HG03378 (cell line): ENCODE data around the gene BOLA1.
"Not testable (repeated sequence)": the region's sequence is repeated elsewhere in the genome, so short reads cannot be mapped to it uniquely, and the experiment has no call there.

Source experiments
- ATAC-seq: cut with Tn5 transposase; IDR thresholded peaks from one replicate; pipeline ENCODE4 v1.9.1; 2021; ENCODE audit warnings: mild to moderate bottlenecking, moderate library complexity; ENCODE audit not compliant: unreplicated experiment

The BOLA1 gene, protein sequence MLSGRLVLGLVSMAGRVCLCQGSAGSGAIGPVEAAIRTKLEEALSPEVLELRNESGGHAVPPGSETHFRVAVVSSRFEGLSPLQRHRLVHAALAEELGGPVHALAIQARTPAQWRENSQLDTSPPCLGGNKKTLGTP

DNA sequence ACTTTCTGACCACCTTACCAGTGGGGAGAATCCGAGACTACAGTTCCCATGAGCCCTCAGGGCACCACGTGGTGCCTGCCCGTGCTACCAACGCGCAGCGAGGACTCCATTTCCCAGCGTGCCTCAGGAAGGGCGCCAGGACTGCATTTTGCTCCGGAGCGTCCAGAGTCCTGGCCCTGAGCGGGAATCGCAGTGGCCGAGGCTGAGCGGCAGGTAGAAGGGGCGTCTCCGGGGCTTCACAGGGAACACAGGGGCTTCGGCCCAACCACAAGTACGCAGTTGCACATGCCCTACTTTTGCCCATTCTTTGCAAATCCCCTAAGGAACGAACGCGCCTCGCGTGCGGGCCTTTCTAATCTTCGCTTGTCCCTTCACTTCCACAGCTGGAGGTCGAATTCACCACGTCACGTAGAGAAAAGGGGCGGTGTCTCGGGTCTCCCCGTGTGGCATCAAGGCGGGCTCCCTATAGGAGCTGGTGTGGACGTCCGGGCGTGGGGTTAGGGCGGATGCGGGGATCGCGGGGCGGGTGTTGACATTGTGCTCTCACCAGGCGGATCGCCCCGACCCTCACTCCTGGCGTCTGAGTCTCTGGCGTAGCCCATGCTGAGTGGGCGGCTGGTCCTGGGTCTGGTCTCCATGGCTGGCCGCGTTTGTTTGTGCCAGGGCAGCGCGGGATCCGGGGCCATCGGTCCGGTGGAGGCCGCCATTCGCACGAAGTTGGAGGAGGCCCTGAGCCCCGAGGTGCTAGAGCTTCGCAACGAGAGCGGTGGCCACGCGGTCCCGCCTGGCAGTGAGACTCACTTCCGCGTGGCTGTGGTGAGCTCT is at the start of gene BOLA1:
TSS of gene BOLA1 (plus strand) at position 109 of the 825 bp plus-strand sequence. CDS start at position 601, 492 bp downstream.
- peak; percentile 69 for ATAC-seq

DNA sequence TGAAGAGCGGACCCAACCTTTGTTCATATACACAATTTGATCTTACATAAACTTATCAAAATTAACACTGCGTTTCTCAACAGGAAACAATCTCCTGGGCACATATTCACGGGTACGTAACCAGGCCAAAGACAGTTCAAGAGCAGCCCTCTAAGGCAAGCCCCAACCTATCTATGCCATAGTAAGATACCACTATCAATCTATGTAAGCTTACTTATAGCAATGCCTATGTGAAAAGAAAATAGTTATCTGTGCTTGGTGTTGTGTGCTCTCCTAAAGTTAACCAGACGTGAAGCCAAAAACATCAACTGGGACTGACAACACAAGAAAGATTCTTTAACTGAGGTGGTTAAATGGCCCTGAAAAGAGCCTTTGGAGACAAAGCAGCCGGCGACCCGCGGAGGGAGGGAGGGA is 49.4 kb upstream of the BOLA1 start:
- no peak for ATAC-seq

DNA sequence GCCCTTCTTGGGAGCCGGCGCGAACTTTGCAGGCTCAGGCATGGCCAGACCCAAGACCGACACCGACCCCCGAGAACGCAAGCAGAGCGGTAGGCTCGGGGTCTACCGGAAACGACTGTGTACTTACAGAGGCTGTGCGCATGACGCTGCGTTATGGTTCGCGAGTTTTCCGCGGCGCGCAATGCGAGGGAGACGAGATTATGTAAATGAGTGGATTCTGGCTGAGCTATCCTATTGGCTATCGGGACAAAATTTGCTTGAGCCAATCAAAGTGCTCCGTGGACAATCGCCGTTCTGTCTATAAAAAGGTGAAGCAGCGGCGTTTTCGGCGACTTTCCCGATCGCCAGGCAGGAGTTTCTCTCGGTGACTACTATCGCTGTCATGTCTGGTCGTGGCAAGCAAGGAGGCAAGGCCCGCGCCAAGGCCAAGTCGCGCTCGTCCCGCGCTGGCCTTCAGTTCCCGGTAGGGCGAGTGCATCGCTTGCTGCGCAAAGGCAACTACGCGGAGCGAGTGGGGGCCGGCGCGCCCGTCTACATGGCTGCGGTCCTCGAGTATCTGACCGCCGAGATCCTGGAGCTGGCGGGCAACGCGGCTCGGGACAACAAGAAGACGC is 48.5 kb upstream of the BOLA1 start:
- ATAC-seq = peak; percentile 65

DNA sequence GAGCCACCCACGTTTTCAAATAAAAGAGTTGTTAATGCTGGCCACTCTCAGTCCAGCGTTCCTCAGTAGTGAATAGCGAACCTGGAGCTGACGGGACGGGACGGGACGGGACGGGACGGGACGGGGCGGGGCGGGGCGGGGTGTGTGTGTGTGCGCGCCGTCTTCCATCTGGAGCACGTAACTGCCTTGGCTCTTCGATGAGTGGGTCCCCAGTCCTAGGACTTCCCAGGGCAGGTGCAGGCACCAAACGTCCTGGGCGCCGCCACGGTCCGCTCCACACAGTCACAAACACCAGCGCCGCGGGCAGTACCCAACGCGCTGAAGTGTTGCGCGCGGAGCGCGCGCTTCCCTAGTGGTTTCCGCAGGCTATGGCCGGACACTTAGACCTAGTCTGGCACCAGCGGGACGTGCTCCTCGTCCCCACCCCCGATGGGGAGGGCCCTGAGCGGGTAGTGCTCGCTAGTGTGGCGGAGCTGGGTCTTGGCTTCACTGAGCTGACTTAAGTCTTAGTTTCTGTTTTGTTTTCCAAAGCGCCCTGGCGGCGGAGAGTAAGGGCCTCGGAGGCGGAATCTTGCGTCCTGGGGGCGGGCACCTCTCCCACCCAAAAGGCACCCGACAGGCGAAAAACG is 47.7 kb upstream of the BOLA1 start:
- ATAC-seq = peak; percentile 24

DNA sequence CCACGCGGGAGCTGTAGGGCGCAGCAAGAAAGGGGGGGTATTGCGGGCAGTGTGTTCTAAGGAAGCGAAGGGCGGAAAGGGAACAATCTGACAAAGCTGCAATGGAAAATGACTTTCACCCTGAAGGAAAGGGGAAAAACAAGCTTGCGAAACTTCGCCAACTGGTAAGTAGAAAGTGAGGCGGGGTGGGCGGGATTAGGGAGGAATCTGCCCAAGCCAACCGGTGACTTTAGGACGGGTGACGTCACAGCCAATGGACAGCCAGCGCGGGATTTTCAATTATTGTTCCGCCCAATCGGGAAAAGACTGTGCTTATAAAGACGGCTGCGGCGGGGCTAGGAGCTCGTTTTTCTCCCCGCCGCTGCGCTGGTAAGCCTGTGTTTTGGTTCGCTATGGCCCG is 47.1 kb upstream of the BOLA1 start:
- not testable (repeated sequence) for ATAC-seq

DNA sequence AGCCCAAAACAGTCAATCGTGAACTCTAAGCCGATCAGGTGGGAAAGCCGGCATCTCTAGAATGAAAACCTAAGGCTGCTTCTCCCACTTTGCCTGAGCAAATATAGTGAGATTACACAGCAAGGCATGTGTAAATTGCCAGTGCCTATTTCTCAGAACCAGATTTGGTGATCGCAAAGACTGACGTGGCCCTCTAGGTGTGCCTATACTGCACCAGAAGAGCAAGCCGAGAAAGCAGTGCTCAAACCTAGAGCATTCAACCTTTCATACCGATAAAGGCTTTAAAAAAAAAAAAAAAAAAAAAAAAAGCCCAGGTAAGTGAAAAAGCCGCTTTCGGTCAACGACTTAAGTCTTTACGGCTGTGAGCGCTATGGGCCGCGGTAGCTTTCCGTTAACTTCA is 39.1 kb upstream of the BOLA1 start:
- peak; percentile 16 for ATAC-seq

DNA sequence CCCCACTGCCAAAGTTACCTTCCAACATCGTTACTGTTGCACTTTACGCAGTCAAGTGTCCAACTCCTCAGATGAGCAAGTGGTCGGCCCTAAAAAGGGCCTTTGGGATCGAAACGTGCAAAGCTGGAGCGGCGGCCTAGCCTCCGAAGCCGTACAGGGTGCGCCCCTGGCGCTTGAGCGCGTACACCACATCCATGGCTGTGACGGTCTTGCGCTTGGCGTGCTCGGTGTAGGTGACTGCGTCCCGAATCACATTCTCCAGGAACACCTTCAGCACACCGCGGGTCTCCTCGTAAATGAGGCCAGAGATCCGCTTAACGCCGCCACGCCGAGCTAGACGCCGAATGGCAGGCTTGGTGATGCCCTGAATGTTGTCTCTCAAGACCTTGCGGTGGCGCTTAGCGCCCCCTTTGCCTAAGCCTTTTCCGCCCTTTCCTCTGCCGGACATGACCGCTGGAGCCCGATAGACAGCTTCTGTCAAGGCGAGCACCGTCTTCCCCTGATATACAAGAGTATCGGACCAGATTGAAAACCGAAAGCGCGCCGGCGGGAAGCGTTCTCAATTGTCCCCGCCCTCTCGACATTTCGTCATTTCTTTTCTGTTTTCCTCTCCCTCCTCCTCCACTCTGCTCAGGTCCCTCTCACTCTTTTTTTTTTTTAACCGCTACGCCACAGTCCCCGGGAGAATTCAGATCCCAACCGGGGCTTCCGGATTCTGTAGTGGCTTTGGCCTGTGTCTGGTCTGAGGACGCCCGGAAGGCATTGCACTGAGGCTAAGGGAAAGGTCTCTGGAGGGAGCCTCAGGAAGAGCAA is 38.5 kb upstream of the BOLA1 start:
- ATAC-seq = peak; percentile 57

DNA sequence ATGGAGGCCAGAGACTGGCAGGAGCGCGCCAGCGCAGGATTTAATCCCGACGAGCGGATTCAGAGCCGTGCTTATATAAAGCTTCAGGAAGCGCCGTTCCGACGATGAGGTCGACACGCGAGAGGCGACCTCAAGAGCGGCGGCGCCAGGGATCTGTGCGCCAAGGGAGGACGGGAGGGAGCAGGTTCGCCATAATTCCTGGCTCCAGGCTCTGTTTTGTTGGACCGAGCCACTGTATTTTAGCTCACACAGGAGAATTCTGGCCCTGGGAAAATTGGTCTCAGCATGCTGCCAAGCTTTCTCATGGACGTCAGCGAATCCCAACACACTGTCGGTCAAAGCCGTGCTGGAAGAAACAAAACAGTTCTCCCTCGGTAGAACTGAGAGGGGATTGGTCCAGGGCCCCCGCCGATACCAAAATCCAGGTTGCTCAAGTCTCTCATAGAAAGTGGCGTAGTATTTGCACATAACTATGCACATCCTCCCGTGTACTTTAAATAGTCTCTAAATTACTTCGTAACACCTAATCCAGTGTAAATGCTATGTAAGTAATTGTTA is 37.8 kb upstream of the BOLA1 start:
- not testable (repeated sequence) for ATAC-seq

DNA sequence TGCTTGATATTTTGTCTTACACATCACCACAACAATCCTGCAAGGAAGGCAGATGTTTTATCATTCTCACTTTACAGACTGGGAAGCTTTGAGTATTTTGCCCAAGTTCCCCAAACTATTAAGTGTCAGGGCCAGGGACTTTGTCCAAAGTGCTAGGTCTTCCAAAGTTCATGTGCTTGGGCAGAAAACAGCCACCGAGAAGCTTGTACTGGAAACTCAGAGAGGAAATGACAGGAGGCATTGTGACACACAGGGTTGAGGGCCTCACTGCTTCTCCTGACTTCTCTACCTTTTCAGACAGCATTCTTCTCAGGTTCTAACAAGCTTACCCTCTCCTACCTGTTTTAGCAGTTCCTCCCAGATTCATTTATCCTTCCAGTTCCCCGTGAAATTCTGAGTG is 32.5 kb upstream of the BOLA1 start:
- not testable (repeated sequence) for ATAC-seq

DNA sequence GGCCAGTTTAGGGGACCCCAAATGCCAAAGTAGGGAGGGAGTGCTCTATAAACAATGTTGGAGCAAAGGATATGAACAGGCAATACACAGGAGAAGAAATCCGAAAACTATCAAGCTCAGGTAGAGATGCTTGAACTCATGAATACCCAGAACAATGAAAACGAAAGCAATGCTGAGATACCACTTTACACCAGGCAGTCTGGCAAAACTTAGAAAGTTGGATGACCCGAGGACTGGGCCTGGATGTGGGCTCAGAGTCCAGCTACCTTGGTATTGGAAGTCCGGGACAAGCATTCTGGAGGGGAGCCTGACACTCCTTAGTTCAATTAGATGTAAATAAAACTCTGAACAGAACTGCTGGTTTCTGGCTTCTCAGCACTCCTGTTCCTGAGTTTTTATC is 26.3 kb upstream of the BOLA1 start:
- not testable (repeated sequence) for ATAC-seq

DNA sequence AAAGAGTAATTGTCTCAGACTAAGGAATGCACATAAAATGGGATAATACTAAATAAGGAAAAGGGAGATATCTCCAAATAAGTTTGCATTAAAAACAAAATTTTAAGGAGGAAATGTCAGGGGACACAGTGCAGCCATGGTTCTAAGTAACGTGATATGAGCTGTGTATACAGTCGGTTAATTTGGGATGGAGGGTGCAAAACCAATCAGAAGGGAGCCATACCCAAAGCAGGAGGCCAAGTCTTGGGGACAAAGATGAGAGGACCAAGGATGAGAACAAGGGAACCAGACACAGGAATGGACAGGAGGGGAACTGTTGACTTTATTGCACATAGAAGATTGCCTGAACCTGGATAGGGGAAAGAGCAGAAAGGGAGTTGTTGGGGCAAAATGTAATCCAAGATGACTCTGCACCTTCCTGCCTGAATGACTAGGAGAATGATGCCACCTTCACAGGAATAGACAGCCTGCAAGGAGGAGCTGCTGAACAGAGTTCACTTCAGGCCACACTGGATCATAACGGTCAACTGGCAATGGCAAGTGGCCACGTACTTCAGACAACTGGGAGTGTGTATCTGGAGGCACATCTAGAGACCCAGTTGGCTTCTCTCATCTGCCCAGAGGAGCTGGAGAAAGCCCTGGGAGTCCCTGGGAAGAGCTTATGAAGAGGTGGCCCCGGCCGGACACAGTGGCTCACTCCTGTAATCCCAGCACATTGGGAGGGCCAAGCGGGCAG is 22.0 kb upstream of the BOLA1 start:
- ATAC-seq = no peak

DNA sequence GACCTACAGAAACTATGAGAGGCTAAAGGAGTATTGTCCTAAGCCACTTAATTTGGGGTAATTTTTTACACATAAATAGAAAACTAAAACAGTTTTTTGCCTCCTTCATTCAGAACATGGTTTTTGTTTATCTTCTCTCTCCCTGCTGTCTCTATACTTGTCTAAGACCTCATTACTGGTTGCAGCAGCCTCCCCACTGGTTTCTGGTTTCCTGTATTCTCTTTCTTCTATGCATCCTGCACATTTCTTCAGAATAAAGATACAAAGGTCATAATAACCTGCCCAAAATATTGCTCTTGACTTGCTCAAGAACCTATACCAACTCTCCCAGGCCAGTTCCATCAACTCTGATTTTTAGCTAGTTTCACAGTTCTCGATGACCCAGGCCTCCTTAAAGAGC is 19.8 kb upstream of the BOLA1 start:
- ATAC-seq = no peak

DNA sequence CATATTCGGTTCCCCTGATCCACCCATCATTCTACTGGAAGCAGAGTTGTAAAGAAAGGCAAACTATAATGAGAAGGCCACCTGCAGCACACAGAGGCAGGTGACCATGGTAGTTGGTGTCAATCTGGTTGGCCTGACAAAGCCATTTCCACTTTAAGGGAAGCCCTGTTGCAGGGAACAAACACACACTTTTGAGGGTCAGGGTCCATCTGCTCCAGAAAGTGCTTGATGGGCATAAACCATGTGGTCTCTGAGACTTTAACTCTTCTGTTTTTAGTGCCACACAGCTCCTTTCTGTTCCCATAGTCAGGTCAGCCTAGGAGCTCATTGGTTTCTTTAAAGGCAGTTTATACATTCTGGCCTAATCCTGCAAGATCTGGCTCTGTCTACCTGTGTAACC is 17.5 kb upstream of the BOLA1 start:
- no peak for ATAC-seq

DNA sequence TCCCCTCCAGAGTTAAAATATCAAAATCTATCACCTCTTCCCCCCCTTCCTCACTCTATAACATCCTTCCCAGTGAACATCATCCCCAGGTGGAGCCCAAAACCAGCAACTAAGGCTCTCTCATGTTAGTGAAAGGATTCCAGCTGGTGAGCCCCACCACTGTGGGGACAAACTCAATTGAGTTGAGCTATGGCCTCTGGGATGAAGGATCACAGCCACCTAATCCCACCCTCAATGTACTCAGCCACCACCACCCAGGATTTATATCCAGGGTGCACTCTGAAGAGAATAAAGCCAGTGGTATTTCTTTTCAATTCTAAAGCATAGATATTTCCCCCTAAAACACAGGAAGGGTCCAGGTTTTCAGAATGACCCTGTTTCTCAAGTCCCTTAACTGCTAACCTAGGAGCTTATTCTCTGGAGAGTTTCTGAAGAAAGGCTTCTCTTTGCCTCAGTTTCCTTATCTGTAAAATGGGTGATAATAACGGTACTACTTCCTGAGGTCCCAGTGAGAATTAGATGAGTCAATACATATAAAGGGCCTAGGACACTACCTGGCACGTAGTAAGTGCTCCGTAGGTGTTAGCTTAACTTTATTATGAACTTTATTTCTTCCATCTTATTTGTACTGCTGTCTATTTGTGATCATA is 15.6 kb upstream of the BOLA1 start:
- ATAC-seq = no peak

DNA sequence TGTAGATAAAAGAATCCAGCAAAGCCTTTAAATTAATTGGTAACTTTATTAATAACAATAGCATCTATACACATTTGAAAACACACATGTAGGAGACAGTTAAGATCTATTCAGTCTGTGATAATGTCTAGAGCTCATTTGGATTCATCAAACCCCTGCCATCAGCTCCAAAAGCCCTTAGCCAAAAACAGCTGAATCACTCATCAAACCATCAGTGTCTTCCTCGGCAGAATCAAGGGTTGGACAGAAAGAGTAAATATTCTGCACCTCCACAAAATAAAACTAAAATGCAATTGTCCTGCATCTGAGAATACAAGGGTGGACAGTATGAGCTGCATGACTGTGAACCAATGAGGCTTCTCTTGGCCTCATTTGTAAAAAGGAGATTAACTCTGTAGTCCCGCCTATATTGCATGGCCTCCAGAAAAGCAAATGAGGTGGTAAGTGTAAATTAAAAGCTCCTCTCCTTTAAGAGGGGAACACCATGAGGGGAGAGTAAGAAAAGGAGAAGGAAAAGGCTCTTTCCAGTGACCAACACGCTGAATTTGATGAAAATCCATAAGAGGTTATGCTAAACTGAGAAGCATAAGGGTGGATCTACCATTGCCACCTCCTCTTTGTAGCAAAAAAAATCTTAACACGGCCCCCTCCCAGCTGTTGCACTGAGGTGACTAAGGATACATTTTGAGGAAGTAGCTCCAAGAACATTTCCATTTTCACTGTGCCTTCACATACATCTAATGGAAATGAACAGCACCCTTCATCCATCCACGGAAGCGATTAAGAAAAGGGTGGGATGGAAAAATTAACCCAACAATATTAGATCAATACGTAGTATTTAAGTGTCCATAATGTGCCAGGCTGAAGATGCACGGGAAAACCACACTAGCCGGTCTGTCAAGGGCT is 14.7 kb upstream of the BOLA1 start:
- no peak for ATAC-seq

DNA sequence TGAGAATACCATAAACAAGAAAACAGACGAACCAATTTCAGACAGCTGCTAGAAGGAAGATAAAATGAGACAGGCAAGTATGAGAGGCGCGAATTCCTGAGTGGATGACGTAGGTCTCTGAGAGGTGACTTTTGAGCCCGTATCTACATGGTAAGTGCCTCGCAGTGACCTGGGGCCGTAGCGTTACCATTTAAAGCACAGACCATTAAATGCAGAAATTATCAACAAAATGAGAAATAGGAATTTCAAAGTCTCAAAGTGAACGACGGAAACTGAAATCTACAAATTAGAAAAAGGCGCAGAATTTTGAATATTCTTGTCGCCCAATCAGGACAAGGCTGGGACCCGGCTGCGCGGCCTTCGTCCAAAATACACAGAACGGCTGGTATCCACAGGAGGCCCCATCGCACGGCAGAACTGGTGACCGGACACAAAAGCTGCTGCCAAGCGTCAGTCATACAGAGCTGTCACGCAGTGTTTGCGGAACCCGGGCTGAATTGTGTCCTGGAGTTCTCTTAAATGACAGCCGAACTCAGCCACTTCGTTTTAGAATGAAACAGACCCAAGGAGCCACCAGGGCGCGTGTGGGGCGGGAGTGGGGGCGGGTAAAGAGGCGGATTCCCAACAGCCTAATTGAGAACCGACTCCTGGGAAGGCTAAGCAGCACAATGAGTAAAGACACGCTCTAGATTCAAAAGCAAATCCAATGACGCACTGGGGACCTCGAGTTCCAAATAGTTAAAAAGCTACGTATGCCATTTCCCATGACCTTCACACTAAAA is 13.8 kb upstream of the BOLA1 start:
- no peak for ATAC-seq

DNA sequence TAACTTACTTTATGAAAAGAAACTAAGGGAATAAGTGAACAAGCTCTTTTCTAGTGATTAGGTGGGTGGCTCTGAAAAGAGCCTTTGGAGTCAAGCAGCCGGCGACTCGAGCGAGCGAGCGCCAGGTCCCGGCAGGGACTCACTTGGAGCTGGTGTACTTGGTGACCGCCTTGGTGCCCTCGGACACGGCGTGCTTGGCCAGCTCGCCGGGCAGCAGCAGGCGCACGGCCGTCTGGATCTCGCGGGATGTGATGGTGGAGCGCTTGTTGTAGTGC is 13.3 kb upstream of the BOLA1 start:
- ATAC-seq = not testable (repeated sequence)
